ENCODE measurements around the gene RASD1. TPM values are rescaled to one million over a fixed set of nuclear protein-coding genes. Genes with fewer than 3 reads are reported as not detected.

Gene RASD1
- total RNA-seq, 2 donors from 2014 or later, result 124 to 175 TPM

- Histone ChIP-seq H3K27me3 (replicated peaks; ENCODE audit: insufficient read depth) (no peaks in the 10 kb centered on the region), H3K9me3 (no peaks in the 10 kb centered on the region), H3K4me1 (replicated peaks) (peaks cover 2% of the 10 kb centered on the region), H3K4me3 (no peak overlapping the region), H3K27ac (peak overlapping the region; percentile 60 to 70), H3K36me3 (no peaks in the 10 kb centered on the region)
- 65% methylated on average over 4 of the region's 4 CpGs for WGBS
- intact Hi-C loops (cut with DNase I), result no loop called here
- DNase-seq (ENCODE audit: low spot score), result no peak
- no peak for TF ChIP-seq POLR2AphosphoS5 (IDR thresholded peaks at IDR 0.05)
- TF ChIP-seq, protein P1, sequence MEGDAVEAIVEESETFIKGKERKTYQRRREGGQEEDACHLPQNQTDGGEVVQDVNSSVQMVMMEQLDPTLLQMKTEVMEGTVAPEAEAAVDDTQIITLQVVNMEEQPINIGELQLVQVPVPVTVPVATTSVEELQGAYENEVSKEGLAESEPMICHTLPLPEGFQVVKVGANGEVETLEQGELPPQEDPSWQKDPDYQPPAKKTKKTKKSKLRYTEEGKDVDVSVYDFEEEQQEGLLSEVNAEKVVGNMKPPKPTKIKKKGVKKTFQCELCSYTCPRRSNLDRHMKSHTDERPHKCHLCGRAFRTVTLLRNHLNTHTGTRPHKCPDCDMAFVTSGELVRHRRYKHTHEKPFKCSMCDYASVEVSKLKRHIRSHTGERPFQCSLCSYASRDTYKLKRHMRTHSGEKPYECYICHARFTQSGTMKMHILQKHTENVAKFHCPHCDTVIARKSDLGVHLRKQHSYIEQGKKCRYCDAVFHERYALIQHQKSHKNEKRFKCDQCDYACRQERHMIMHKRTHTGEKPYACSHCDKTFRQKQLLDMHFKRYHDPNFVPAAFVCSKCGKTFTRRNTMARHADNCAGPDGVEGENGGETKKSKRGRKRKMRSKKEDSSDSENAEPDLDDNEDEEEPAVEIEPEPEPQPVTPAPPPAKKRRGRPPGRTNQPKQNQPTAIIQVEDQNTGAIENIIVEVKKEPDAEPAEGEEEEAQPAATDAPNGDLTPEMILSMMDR (IDR thresholded peaks at IDR 0.05), result no peak
- TF ChIP-seq POLR2A (IDR thresholded peaks at IDR 0.05), result no peak
Measured at GRCh38 chr17:17446666-17447155, 49.5 kb downstream of the RASD1 start.

DNA sequence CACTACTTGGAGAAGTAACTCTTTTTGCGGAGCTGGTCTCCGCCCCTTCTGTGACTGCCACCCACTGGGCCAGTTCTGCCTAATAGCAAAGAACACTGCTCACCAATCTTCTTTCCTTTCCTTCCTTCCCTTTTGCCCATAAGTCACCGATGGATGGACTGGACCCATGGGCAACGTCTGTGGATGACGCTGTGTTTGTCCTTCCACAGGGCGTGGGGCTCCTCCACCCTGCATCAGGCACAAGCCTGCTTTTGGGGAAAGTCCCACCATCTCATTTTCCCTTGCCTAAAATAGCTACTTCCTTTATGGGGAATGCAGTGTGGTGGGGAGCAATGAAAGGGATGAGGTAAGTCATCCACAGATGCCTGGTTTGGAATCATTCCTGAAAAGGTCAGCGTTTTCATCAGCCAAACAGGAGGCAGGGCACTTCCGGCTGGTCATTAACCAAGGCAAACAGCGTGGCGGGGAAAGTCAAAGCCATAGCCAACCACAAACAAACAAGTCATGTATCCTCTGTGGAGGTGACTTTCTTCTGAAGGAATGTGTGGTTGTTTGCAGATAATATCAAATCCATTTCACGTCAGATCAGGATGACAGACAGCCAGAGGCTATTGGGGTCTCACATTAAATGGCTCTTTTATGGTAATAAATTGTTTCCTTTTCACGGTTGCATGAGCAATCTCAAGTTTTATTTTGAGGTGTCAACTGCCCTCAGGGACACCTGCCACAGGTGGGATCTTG, 50.1 kb downstream of the RASD1 start:
- peak; percentile 76 for DNase-seq (ENCODE audit: low spot score)
- intact Hi-C loops (cut with DNase I), result no loop called here
- peaks cover 2% of the 10 kb centered on the region for H3K4me1 ChIP-seq (replicated peaks)
- H3K9me3 ChIP-seq, result no peaks in the 10 kb centered on the region
- no peaks in the 10 kb centered on the region for H3K27me3 ChIP-seq (replicated peaks; ENCODE audit: insufficient read depth)
- no peaks in the 10 kb centered on the region for H3K36me3 ChIP-seq
- TF ChIP-seq POLR2AphosphoS5 (IDR thresholded peaks at IDR 0.05), result peak; percentile 89
- TF ChIP-seq, protein P1 (IDR thresholded peaks at IDR 0.05), result no peak
- TF ChIP-seq POLR2A (IDR thresholded peaks at IDR 0.05), result peak; percentile 6
- H3K4me3 ChIP-seq, result no peak overlapping the region
- peak overlapping the region; percentile 60 to 70 for H3K27ac ChIP-seq
- 31% methylated on average over 12 of the region's 12 CpGs for WGBS

DNA sequence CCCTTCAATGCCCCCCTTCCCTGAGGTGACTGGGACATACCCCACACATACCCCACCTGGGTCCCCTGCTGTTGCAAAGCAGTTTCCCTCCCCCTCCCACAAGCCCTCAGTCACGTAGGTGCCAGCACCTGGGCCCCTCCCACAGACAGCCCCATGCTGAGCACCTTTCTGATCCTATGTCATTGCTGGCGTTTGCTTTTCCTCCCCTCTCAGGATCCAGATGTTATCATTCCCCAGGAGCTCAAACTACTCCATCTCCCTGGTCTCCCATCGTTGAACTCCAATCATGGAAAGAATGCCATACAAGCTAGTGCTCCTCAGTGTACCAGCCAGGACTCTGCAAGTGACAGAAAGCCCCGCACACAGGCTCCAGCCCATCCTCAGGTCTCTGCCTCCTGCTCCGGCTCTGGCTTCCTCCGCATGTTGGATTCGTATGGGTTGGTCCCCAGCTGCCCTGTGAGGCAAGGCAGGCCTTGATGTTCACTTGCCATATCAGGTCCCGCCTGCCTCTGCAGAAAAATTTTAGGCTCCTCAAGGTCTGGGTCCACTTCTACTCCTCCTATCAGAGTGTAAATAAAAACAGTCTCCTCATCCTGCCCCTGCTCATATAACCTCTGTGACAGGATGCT, 50.8 kb downstream of the RASD1 start:
- TF ChIP-seq POLR2AphosphoS5 (IDR thresholded peaks at IDR 0.05) (no peak), POLR2A (IDR thresholded peaks at IDR 0.05) (no peak)
- TF ChIP-seq, protein P1 (IDR thresholded peaks at IDR 0.05), result no peak
- H3K27me3 ChIP-seq (replicated peaks; ENCODE audit: insufficient read depth), result no peaks in the 10 kb centered on the region
- WGBS, result 67% methylated on average over 8 of the region's 8 CpGs
- H3K27ac ChIP-seq, result peak overlapping the region; percentile 56 to 60
- H3K4me1 ChIP-seq (replicated peaks), result peaks cover 2% of the 10 kb centered on the region
- H3K36me3 ChIP-seq, result no peaks in the 10 kb centered on the region
- no peak overlapping the region for H3K4me3 ChIP-seq
- intact Hi-C loops (cut with DNase I), result no loop called here
- no peak for DNase-seq (ENCODE audit: low spot score)
- H3K9me3 ChIP-seq, result no peaks in the 10 kb centered on the region

Small RNA genes within 50 kb of the gene (small RNA-seq; reads per million reads assigned to genes)
- gene RF00019, result 0 reads per million in 2 donors

Other genes starting within 250 kb of the RASD1 start
- 10 to 100 TPM; 52.6 to 79.6 TPM for gene COPS3, start 215.1 kb downstream of the RASD1 start, total RNA-seq
- 10 to 100 TPM in 1 of 2 donors, 1 to 10 TPM in 1; 7.6 to 35.2 TPM for gene NT5M, start 193.0 kb downstream of the RASD1 start, total RNA-seq
- 10 to 100 TPM; 27.8 to 31.7 TPM for gene MED9, start 19.4 kb downstream of the RASD1 start, total RNA-seq
- 100 to 1,000 TPM in 1 of 2 donors, 10 to 100 TPM in 1; 67.0 to 145 TPM for gene PEMT, start 95.3 kb upstream of the RASD1 start, total RNA-seq
- 10 to 100 TPM; 69.2 to 71.0 TPM for gene RAI1, start 185.1 kb upstream of the RASD1 start, total RNA-seq